SK-N-DZ (cell line): ENCODE measurements around the gene AGL.

Experiments used
- small RNA-seq, 2 experiments: library from RNA; depleted of rRNA; stranded (forward); fragments of <200 nt; gene quantifications; one replicate each; pipeline ENCODE3, GENCODE V24; 2014

The AGL gene

Small RNA genes lying within 50 kb of the gene (small RNA-seq; reads per million reads assigned to genes)
- 0 reads per million in 2 experiments for gene AC096949.1
